GM19351 (cell line): ENCODE results near the gene WDR6.
"Not testable (repeated sequence)": the region's sequence is repeated elsewhere in the genome, so short reads cannot be mapped to it uniquely, and the experiment has no call there.

Source experiments
- ATAC-seq: cut with Tn5 transposase; IDR thresholded peaks from one replicate; pipeline ENCODE4 v1.9.1; 2021; ENCODE audit warnings: mild to moderate bottlenecking, moderate library complexity; ENCODE audit not compliant: unreplicated experiment

The WDR6 gene

DNA sequence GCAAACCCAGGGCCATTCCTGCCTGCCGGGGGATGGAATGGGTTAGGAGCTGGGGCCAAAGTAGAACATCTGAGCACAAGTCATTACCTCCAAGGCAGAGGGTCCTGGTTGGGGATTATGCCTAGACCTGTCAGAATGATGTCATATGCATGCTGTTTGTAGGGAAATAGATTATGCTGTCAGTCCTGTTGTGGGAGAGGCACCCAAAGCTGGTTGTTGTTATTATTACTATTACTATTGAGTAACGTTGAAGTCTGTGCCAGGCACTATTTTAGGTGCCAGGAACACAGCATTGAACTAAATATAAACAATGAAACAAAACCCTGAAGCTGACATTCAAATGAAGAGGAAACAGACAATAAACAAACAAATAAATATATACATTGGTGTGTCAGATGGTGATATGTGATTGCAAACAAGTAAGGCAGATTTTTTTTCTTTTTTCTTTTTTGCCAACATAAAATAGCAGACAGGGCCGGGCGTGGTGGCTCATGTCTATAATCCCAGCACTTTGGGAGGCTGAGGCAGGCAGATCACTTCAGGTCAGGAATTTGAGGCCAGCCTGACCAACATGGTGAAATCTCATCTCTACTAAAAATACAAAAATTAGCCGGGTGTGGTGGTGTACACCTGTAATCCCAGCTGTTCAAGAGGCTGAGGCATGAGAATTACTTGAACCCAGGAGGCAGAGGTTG, 15.2 kb upstream of the WDR6 start:
- no peak for ATAC-seq

- ATAC-seq: no peak
Observed at GRCh38 chr3:48993834-48994233, 13.4 kb upstream of the WDR6 start.

- no peak for ATAC-seq
Observed at GRCh38 chr3:48996640-48997039, 10.6 kb upstream of the WDR6 start.

DNA sequence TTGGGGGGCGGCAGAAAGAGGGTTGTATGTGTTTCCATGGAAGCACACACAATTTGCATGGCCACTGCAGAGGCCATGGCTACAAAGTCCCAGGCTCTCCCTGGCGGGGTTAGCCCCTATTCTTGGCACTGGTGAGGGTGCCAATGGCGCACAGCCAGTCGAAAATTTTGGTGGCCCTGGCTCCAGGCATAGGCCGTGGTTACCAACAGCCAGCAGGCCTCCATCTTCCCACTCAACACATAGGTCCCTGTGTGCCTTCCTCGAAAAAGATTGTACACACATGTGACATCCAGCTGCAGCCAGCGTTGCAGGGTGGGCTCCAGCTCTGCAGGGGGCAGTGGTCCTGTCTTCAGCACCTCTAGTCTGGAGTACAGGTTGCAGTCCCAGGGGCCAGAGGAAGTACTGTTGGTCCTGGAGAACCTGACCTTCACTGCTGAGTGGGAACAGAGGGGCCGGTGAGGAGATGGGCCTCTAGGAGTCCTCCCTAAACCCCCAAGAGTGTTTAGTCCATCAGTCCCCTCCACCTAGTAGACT, 10.0 kb upstream of the WDR6 start:
- ATAC-seq: no peak

- no peak for ATAC-seq
Observed at GRCh38 chr3:48997714-48998637, 9.2 kb upstream of the WDR6 start.

DNA sequence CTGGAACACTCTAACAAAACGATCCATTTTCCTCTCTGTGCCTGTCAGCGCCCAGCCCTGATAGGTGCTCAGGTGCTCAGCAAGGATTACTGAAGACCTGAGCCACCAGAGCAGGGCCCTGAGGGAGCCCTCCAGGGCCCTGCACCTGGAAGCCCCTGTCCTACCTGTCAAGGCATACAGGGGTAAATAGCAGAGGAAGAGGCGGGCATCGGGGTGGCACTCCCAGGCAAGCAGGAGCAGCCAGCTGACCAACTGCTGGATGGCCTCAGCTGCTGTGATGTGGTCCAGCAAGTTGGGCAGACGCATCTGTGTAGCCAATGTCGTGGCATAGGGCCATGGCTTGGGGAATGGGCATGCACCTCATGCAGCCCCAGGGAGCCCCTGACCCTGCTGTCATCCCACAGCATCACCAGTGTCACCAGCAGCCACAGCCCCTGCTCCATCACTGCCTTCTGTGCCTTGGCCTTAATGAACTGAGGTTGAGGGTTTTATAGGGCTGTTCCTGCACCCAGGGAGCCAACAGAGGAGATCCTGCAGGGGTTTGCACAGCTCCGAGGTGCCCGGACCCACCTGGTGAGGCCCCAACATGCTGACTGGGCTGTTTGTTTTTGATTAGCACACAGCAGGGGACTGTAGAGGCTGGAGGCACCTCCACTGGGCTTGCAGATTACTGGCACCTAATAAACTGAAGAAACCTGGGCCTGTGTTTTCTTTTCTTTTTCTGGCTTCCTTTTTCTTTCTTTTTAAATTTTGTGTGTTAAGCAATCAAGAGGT, 7.9 kb upstream of the WDR6 start:
- ATAC-seq: no peak

- no peak for ATAC-seq
Observed at GRCh38 chr3:49001155-49001554, 6.0 kb upstream of the WDR6 start.

- ATAC-seq: no peak
Observed at GRCh38 chr3:49004352-49005302, 2.6 kb upstream of the WDR6 start.

DNA sequence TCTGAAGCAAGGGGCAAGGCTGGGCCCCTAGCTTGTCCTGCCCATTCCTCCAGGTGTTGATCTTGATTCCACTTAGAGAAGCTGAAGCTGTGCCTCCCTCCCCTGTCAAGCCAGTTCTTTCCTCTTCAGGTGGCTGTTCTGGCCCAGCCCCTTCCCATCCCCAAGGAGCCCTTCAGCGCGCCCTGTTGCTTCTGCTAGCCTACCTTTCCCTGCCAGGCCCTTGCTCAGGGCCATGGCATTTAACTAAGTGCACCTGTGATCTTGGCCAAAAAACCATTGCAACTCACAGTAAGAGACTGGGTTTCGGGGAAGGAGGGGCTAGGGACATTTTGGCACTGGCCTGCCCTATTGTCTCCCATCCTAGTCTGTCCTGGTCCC, 1.9 kb upstream of the WDR6 start:
- no peak for ATAC-seq

DNA sequence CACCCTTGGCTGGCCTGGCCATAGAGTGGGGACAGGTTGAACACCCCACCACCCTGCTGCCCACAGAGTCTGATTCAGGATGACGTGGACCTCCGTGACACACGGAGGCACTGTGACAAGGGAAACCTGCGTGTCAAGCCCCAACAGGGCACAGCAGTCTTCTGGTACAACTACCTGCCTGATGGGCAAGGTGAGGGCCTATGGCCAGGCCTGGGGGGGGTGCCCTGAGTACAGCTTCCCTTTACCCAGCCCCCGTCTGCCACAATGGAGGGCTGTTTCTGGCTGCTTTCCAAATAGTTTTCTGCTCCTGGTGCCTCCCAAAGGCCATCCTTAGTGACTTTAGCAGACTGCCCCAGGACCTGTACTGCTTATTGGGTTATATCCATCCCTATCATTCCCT, 1.2 kb upstream of the WDR6 start:
- ATAC-seq: no peak

GRCh38 chr3:49006408-49007067, 653 bp upstream of the WDR6 start:
- ATAC-seq: no peak

DNA sequence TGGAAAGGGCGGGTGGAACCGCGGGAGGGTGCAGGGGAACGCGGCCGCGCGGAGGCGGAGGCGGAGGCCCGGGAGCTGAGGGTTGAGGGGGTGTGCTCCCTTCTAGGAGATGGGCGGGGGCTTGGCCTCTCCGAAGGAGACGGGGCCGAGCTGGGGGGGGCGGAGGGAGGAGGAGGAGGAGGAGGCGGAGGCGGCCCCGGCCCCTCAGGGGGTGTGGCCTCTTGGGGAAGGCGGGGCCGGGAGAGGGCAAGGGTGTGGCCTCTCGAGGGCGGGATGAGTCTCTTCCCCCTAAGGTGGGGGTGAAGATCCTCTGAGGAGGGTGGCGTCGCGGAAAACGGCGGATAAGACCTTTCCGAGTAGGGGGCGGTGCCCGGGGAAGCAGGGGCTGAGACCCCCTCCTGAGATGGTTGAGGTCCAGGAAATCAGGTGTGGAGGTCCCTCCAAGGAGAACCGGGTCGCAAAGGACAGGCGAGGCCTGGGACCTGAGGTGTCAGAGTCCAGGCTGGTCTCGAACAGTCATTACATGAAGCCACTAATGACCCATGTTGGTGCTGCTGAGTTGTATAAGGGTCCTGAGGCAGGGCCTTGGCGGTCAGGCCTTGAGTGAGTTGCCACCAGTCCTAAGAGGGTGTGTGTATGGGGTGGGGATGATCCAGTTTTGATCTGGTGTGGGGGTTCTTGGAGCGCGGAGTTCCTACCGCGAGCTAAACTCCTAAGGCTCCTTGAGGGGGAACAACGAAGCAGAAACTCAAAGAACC, 759 bp downstream of the WDR6 start:
- peak; percentile 43 for ATAC-seq

DNA sequence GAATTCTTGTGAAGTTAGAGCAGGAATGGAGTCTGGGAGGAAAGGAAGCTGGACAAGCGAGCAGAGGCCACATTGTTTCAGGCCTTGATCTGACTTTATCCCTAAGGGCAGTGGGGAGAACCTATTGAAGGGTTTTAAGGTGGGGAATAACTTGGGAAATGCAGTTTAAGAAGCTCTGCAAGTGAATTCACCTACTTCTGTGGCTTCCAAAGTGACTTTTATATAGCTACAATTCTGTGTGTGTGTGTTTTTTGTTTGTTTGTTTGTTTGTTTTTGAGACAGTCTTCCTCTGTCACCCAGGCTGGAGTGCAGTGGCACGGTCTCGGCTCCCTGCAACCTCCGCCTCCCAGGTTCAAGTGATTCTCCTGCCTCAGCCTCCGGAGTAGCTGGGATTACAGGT, 1.4 kb downstream of the WDR6 start:
- ATAC-seq: not testable (repeated sequence)

GRCh38 chr3:49009396-49009795, 2.2 kb downstream of the WDR6 start:
- no peak for ATAC-seq

DNA sequence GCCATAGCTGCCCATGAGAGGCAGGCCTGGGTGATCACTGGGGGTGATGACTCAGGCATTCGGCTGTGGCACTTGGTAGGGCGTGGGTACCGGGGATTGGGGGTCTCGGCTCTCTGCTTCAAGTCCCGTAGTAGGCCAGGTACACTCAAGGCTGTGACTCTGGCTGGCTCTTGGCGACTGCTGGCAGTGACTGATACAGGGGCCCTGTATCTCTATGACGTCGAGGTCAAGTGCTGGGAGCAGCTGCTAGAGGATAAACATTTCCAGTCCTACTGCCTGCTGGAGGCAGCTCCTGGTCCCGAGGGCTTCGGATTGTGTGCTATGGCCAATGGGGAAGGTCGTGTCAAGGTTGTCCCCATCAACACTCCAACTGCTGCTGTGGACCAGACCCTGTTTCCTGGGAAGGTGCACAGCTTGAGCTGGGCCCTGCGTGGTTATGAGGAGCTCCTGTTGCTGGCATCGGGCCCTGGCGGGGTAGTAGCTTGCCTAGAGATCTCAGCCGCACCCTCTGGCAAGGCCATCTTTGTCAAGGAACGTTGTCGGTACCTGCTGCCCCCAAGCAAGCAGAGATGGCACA, 5.3 kb downstream of the WDR6 start:
- no peak for ATAC-seq

DNA sequence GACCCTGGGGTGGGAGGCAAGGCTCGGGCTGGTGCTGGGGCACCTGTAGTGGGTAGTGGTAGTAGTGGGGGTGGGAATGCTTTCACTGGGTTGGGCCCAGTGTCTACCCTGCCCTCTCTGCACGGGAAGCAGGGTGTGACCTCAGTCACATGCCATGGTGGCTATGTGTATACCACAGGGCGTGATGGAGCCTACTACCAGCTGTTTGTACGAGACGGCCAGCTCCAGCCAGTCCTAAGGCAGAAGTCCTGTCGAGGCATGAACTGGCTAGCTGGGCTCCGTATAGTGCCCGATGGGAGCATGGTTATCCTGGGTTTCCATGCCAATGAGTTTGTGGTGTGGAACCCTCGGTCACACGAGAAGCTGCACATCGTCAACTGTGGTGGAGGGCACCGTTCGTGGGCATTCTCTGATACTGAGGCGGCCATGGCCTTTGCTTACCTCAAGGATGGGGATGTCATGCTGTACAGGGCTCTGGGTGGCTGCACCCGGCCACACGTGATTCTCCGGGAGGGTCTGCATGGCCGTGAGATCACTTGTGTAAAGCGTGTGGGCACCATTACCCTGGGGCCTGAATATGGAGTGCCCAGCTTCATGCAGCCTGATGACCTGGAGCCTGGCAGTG, 6.0 kb downstream of the WDR6 start:
- no peak for ATAC-seq

GRCh38 chr3:49013738-49014660, 6.8 kb downstream of the WDR6 start:
- ATAC-seq: no peak
